NCI-H1417 (cell line): ENCODE results near the gene CYP2F1.
"Not testable (repeated sequence)": the region's sequence is repeated elsewhere in the genome, so short reads cannot be mapped to it uniquely, and the experiment has no call there.

Experiments used
- DNase-seq, 3 experiments: peaks; one replicate each; lab custom pipeline; 2025; lab: John Stamatoyannopoulos, UW

CYP2F1 gene

GRCh38 chr19:41127362-41127761 lies 13.1 kb downstream of the CYP2F1 start:
- not testable (repeated sequence) for DNase-seq

DNA sequence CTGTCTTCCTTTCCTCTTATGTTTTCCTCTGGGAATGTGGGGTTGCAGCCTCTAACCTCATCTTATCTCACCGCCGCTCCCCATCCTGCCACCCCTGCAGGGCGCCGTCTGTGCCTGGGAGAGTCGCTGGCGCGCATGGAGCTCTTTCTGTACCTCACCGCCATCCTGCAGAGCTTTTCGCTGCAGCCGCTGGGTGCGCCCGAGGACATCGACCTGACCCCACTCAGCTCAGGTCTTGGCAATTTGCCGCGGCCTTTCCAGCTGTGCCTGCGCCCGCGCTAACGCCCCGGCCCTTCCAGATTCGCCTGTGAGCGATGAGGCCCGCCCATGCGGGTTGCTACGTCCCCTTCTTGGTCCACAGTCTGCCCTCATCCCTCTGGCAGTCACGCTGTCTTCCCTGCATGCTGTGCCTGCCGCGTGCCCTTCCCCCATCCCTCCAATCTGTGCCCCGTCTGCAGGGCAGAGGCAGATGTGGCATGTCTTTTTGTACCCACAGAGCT lies 13.6 kb downstream of the CYP2F1 start:
- DNase-seq: peak in 2 of 3 experiments; percentile 27 to 61

DNA sequence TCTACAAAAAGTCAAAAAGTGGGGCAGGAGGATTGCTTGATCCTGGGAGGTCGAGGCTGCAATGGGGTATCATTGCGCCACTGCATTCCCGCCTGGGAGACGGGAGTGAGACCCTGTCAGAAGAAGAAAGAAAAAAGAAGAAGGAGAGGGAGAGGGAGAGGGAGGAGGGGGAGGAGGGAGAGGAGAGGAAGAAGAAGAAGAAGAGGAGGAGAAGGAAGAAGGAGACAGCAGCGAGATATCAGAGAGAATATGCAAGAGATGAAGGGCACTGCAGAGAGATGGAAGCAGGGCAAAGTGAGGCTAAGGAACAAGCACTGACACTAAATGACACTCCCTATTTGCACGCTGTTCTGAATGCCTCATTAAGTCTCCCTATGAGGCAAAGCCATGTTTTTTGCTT lies 14.5 kb downstream of the CYP2F1 start:
- no peak for DNase-seq

GRCh38 chr19:41131186-41131585 lies 17.0 kb downstream of the CYP2F1 start:
- no peak for DNase-seq

GRCh38 chr19:41133260-41133659 lies 19.0 kb downstream of the CYP2F1 start:
- DNase-seq: no peak

- DNase-seq: no peak
These were observed 20.4 kb downstream of the CYP2F1 start for GRCh38 chr19:41134616-41135015.

DNA sequence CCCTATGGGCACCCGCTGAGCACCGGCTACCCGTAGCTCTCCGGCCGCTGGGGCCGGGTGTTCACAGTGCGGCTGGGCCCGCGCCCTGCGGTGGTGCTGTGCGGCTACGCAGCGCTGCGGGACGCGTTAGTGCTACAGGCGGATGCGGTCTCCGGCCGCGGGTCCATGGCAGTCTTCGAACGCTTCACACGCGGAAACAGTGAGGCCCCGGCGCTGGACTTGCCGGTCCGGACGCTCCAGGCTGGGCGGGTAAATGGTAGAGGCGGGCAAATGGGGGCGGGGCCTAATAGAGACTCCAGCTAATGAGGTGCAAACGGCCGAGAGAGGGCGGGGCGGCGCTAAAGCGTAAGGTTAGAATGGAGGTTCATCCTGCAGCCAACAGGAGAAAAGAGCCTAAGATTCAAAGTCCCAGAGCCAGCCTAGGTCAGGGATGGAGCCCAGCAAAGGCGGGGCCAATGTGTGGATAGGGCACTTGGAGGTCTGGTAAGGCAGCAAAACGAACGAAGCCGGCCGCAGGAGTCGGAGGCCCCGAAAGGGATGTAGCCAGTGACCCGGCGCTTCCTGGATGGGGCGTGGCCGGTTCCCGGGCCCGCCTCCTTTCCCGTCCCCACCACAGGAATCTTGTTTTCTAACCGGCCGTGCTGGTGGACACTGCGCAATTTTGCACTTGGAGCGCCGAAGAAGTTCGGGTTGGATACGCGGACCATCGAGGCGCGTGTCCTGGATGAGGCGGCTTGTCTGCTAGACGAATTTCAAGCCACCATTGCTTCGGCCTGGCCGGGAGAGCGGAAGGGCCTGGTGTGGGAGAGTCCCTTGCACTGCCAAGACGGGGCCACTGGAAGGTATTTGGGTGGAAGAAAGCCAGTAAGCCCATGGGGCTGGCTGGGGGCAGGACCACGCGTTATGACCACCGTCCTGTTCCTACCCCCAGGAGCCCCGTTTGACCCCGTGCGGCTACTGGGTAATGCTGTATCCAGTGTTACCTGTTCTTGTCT lies 21.5 kb downstream of the CYP2F1 start:
- not testable (repeated sequence) for DNase-seq

DNA sequence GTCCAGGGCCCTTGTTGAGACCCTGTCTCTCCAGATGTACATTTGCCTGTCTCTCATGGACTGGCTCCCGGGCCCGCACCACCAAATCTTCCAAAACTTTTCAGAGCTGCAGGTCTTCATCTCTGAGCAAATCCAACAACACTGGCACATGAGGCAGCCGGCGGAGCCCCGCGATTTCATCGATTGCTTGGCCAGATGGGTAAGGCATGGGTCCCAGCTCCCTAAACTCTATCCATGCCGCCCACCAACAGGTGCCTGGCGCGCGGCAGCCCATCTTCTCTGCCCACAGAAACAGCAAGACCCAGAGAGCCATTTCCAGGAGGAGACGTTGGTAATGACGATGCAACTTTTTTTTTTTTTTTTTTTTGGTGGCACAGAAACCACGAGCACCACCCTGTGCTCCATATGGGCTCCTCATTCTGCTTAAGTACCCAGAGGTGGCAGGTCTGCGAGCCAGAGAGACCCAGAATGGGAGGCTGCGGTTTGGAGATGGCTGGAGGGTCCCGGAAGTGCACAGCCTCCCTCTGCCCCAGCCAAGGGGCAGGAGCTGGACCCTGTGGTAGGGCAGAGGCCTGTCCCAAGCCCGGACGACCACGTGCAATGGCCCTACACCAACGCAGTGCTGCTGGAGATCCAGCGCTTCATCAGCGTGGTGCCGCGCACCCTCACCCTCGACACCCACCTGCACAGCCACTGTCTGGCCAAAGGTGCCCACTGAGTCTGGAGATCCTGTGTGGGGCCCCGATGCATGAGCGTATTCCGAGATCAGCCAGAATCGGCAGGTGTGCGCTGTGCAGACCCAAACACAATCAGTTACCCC lies 22.6 kb downstream of the CYP2F1 start:
- DNase-seq: no peak

DNA sequence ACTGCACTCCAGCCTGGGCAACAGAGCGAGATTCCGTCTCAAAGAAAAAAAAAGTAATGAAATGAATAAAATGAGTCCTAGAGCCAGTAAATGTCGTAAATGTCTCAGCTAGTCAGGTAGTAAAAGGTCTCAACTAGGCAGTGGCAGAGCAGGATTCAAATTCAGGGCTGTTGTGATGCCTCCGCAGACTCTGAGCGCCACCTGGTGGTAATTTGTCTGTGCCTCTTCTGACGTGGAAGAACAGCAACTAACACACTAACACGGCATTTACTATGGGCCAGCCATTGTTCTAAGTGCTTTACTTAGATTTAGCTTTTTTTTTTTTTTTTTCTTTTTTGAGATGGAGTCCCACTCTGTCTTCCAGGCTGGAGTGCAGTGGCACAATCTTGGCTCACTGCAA lies 30.2 kb downstream of the CYP2F1 start:
- peak; percentile 21 to 70 (median 70) for DNase-seq

DNA sequence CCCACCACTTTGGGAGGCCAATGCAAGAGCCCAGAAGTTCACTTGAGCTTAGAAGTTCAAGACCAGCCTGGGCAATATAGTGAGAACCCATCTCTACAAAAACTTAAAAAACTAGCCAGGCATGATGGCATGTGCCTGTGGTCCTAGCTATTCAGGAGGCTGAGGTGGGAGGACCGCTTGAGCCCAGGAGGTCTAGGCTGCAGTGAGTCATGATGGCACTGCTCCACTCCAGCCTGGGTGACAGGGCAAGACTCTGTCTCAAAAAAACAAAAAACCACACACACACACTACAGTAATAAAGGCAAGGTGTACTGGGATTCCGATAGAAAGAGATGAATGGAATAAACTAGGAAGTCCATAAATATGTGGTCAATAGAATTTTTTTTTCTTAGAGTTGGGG lies 35.6 kb downstream of the CYP2F1 start:
- no peak for DNase-seq

GRCh38 chr19:41150986-41151385 lies 36.8 kb downstream of the CYP2F1 start:
- DNase-seq: not testable (repeated sequence)

GRCh38 chr19:41154060-41154459 lies 39.8 kb downstream of the CYP2F1 start:
- no peak for DNase-seq

DNA sequence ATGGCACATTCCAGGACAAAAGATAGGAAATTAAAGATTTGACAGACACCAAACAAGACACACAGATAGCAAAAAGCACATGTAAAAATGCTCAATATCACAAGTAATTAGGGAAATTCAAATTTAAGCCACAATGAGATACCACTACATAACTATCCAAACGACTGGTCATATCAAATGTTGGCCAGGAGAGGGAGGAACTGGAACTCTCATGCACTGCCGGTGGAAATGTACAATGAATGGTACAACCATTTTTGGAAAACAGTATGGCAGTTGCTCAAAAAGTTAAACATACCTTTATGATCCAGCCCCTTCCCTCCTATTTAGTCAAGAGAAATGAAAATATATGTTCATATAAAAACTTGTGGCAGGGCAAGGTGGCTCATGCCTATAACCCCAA lies 42.0 kb downstream of the CYP2F1 start:
- DNase-seq: no peak

DNA sequence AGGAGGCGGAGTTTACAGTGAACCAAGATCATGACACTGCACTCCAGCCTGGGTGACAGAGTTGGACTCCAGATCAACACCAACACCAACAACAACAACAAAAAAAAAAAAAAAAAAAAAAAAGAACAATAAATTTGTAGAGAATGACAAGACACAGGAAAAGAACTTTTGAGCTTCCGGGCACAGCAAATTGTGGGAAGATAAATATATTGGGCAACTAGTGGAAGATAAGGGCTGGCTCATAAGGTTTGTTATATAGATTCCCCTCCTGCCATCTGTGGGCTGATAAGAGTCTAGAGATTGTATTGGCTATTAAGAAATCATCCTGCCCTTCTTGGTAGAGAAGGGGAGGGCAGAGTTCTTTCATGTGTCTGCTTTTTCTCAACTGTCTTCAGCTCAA lies 45.6 kb downstream of the CYP2F1 start:
- no peak for DNase-seq

GRCh38 chr19:41161903-41162302 lies 47.7 kb downstream of the CYP2F1 start:
- no peak for DNase-seq

- DNase-seq: no peak
These were observed 52.9 kb downstream of the CYP2F1 start for GRCh38 chr19:41166944-41167804.

GRCh38 chr19:41172297-41173164 lies 58.3 kb downstream of the CYP2F1 start:
- no peak for DNase-seq

DNA sequence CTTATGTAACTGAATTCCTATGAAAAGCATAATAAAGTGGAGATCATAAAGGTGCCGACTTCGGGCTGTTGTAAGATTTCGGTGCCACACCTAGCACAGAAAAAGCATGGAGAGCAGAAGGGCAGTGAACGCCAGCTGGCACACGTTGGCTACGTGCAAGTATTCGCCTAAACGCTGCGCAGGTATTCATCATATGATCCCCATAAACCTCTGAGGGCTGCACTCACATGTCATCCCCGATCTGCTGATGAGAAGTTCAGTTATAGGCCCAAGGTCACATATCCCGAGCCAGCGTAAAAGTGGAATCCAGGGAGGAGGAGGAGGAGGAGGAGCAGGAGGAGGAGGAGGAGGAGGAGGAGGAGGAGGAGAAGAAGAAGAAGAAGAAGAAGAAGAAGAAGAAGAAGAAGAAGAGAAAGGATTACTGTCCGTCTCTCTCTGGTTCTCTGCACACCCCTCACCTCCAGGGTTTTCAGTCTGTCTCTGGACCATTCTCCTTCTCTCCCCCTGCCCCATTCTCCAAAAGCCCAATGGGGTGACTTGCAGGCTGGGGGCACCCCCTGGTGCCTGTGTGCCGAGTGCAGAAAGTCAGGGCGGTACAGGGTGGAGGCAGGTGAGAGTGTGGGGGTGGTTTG lies 60.2 kb downstream of the CYP2F1 start:
- no peak for DNase-seq

DNA sequence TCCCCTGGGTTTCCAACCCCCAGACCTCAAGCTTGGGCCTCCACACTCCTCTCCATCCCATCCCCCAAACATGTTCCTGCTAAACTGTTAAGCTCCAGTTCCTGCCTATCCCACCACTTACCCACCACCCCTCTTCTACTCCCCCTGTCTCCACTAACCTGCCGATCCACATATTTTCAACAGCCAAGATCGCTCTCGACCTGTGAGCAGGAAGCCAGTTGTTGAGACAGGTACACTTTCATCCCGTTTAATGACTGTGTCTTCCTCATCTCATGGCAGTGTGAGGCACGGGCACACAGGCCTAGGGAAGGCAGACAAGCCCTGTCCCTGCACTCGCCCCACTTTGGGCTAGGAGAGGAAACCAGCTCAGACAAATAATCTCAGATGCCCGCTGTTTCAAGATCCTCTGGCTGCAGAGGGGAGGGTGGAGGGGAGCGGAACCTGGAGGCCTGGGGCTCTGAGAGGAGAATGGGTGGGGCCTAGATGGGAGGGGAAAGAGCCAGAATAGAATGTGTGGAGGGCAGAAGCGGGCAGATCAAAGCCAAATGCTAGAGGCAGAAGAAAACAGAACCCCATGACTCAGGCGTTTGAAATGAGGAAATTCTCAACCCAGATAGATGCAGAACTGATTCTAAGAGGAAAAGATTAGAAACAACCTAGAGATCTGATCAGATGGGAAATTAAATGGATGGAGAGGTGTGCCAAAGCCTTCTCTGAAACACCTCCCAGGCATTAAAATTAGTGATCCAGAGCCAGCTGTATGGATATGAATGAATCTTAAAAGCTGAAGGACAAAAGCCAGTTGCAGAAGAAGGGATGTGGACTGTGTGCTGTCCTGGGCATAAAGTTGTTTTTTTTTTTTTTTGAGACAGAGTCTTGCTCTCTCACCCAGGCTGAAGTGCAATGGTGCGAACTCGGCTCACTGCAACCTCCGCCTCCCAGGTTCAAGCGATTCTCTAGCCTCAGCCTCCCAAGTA lies 61.9 kb downstream of the CYP2F1 start:
- DNase-seq: no peak
